MM.1S (cell line): ENCODE data around the gene ECT2.

Experiments used
- CTCF ChIP-seq: fragments of 300-600 bp; sonication (generic); IDR thresholded peaks from 2 replicates; pipeline ENCODE4 v1.5.1; 2016; ENCODE audit warnings: antibody characterized with exemption, low read length, mixed read lengths
- EZH2 ChIP-seq: fragments of 300-600 bp; sonication (generic); optimal IDR thresholded peaks from 2 replicates; pipeline ENCODE3; 2017; ENCODE audit warnings: low read depth, mild to moderate bottlenecking, antibody characterized with exemption, low read length, mixed read lengths
- EZH2phosphoT487 ChIP-seq: fragments of 300-600 bp; sonication (generic); IDR thresholded peaks from 2 replicates; pipeline ENCODE4 v1.6.1; 2018; ENCODE audit warnings: antibody characterized with exemption, low read length

GRCh38 chr3:172839679-172840078 is 89.2 kb downstream of the ECT2 start:
- no peak for TF ChIP-seq CTCF
- no peak for TF ChIP-seq EZH2phosphoT487
- TF ChIP-seq EZH2 = no peak
